GM21786 (cell line): ENCODE measurements around the gene MDN1.
"Not testable (repeated sequence)": the region's sequence is repeated elsewhere in the genome, so short reads cannot be mapped to it uniquely, and the experiment has no call there.

Experiments
- ATAC-seq: cut with Tn5 transposase; IDR thresholded peaks from one replicate; pipeline ENCODE4 v1.9.1; 2021; ENCODE audit not compliant: unreplicated experiment

Gene MDN1, protein sequence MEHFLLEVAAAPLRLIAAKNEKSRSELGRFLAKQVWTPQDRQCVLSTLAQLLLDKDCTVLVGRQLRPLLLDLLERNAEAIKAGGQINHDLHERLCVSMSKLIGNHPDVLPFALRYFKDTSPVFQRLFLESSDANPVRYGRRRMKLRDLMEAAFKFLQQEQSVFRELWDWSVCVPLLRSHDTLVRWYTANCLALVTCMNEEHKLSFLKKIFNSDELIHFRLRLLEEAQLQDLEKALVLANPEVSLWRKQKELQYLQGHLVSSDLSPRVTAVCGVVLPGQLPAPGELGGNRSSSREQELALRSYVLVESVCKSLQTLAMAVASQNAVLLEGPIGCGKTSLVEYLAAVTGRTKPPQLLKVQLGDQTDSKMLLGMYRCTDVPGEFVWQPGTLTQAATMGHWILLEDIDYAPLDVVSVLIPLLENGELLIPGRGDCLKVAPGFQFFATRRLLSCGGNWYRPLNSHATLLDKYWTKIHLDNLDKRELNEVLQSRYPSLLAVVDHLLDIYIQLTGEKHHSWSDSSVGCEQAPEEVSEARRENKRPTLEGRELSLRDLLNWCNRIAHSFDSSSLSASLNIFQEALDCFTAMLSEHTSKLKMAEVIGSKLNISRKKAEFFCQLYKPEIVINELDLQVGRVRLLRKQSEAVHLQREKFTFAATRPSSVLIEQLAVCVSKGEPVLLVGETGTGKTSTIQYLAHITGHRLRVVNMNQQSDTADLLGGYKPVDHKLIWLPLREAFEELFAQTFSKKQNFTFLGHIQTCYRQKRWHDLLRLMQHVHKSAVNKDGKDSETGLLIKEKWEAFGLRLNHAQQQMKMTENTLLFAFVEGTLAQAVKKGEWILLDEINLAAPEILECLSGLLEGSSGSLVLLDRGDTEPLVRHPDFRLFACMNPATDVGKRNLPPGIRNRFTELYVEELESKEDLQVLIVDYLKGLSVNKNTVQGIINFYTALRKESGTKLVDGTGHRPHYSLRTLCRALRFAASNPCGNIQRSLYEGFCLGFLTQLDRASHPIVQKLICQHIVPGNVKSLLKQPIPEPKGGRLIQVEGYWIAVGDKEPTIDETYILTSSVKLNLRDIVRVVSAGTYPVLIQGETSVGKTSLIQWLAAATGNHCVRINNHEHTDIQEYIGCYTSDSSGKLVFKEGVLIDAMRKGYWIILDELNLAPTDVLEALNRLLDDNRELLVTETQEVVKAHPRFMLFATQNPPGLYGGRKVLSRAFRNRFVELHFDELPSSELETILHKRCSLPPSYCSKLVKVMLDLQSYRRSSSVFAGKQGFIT (N-terminal part only)

DNA sequence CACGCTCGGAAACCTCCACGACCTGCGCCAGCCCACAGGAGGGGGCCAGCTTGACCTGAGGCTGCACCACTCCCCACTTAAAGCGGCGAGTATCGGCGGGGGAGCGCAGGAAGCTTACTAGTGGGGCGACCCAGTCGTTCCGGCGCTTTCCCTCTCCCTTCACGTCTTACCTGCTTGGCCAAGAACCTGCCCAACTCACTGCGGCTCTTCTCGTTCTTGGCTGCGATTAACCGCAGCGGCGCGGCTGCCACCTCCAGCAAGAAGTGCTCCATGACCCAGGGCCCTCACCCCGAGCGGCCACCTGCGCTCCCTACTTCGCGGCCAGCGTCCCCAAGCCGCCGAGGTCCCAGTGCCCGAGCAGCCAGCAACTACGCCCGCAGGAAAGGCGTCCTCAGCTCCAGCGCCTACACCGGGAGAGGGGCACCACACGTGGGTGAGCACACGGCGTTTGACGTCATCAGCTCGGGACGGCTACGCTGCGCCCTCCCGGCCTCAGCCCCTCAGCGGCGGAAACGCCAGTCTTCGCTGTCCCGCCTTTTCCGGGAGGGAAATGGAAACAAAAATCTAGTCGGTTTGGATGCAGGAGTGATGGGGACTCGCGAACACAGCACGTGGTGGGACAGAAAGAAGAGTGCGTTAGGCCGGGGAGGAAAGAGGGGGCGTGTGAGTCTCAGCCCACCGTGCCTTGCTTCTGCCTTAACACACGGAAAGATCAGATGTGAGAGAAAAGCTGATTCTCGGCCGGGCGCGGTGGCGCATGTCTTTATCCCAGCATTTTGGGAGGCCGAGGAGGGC, at the start of gene MDN1:
Gene MDN1, minus strand, starts transcription at position 459 of the 795 bp plus-strand sequence. Its CDS starts 187 bp downstream, at position 272.
- ATAC-seq, result peak; percentile 97

DNA sequence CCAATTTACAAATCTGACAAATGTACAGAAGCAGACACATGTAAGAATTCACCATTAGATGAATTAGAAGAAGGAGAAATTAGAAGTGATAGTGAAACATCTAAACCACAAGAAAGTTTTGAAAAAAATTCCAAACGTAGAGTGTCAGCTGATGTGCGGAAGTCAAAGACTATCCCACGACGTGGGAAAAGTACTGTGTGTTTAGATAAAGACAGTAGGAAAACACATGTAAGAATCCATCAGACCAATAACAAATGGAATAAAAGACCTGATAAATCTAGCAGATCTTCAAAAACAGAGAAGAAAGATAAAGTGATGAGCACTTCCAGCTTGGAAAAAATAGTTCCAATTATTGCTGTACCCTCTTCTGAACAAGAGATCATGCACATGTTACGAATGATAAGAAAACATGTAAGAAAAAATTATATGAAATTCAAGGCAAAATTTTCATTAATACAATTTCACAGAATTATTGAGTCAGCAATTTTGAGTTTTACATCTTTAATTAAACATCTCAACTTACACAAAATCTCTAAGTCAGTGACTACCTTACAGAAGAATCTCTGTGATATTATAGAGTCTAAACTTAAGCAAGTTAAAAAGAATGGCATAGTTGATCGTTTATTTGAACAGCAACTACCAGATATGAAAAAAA, 46.6 kb upstream of the MDN1 start:
- ATAC-seq, result no peak

DNA sequence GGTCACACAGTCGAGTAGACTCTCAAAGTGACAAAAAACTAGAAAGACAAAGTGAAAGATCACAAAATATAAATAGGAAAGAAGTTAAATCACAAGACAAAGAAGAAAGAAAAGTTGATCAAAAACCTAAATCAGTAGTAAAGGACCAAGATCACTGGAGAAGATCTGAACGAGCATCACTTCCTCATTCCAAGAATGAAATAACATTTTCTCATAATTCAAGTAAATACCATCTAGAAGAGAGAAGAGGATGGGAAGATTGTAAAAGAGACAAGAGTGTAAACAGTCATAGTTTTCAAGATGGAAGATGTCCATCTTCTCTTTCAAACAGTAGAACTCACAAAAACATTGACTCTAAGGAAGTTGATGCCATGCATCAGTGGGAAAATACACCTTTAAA, 43.1 kb upstream of the MDN1 start:
- ATAC-seq, result peak; percentile 7

DNA sequence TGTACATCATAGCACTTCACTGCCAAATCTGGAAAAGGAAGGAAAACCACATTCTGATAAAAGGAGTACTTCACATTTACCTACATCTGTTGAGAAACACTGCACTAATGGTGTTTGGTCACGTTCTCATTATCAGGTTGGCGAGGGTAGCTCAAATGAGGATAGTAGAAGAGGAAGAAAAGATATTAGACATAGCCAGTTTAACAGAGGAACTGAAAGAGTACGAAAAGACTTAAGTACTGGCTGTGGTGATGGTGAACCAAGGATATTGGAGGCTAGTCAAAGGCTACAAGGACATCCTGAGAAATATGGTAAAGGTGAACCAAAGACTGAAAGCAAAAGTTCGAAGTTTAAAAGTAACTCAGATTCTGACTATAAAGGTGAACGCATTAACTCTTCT, 42.7 kb upstream of the MDN1 start:
- ATAC-seq, result peak; percentile 84

DNA sequence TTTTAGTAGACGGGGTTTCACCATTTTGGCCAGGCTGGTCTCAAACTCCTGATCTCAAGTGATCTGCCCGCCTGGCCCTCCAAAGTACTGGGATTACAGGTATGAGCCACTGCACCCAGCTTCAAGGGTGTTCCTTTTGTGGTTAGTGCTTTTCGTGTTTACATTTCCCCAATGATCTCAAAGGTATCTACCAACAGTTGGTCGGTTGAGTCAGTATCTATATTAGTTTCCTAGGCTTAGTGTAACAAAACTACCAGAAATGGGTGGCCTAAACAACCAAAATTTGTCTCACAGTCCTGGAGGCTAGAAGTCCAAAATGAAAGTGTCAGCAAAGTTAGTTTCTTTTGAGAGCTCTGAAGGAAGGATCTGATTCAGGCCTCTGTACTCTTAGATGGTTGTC, 40.1 kb upstream of the MDN1 start:
- peak; percentile 51 for ATAC-seq

DNA sequence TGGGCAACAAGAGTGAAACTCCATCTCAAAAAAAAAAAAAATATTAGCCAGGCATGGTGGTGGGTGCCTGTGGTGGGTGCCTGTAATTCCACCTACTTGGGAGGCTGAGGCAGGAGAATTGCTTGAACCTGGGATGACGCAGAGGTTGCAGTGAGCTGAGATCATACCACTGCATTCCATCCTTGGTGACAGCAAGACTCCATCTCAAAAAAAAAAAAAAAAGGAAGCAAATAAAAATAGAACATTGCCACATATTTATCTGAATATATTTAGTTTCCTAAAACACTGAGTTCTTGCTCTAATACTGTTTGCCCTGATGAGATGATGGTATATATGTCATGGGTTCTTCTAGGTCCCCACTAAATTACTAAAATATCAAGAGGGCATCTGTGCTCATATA, 38.4 kb upstream of the MDN1 start:
- ATAC-seq, result no peak

DNA sequence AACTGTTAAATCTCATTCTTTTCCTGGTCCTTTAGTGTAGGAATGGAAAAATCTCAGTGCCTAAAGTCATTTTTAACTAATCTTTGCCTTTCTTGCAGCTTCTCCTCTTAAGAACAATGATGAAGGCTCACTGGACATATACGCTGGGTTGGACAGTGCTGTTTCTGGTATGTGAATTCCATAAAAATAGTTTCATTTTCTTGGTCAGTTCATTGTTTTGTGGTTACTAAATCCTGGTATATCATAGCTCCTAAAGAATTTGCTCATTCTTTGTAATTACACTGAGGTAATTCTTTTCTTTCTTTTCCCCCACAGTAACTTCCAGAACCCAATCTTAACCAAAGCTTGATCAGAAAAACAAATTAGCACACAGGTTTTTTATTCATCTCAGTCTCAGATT, 33.5 kb upstream of the MDN1 start:
- no peak for ATAC-seq

DNA sequence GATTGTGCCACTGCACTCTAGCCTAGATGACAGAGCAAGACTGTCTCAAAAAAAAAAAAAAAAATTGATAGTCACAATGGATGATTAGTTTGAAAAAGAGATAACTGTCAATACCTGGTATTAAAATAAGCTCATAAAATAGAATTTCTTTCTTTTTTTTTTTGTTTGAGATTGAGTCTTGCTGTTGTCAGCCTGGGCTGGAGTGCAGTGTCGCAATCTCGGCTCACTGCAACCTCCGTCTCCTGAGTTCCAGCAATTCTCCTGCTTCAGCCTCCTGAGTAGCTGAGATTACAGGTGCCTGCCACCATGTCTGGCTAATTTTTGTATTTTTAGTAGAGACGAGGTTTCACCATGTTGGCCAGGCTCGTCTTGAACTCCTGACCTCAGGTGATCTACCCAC, 27.9 kb upstream of the MDN1 start:
- not testable (repeated sequence) for ATAC-seq

DNA sequence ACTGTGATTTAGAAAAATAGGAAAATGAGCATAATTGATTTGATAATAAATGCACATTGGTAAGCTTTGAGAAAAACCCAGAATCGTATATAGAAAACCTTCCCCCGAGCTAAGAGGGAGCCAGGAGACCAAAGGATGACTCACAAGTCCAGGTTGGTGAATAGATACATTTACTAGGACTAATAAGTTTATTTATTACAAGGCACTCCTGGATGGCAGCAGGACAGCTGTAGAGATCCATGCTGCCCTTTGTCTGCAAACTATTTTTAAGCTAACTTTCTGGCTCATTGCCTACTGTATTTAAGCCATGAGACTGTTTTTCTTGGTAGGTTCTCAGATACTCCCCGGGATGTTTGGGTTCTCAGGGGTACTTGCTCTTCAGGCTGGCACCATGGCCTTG, 23.5 kb upstream of the MDN1 start:
- ATAC-seq, result no peak

DNA sequence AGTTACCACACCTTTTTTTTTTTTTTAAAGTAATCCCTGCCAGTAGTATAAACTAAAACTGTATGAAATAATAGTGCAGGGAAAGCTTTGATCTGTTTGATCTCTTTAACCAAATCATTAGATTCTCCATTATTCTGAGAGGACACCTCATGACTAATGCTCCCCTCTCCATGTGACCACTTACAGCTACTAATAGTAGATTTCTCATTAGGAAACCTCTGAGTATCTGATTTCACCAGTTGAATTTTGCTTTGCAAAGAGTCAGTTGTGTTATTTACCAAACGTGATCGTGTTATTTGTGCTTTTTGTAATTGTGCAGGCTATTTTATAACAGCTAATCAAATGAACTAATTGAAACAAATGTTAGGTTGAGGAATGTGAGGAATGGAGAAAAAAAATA, 22.6 kb upstream of the MDN1 start:
- no peak for ATAC-seq

DNA sequence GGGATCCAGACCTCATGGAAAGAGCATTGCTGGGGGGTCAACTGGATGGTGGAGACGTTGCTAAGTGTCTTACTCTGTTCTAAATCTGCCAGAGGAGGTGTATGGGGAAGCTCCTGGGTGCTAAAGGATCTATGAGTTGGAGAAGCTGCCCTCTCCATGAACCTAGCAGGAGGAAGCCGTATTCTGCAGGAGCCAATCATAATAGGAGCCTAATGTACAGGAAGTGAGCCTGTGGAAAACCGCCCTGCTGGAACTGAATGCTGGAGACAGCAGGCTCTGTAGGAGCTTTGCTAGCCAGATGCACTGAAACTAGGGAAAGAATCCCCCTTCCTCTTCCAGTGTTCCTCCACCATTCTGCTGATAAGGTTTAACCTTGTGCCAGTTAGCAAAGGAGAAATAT, 20.9 kb upstream of the MDN1 start:
- ATAC-seq, result no peak

DNA sequence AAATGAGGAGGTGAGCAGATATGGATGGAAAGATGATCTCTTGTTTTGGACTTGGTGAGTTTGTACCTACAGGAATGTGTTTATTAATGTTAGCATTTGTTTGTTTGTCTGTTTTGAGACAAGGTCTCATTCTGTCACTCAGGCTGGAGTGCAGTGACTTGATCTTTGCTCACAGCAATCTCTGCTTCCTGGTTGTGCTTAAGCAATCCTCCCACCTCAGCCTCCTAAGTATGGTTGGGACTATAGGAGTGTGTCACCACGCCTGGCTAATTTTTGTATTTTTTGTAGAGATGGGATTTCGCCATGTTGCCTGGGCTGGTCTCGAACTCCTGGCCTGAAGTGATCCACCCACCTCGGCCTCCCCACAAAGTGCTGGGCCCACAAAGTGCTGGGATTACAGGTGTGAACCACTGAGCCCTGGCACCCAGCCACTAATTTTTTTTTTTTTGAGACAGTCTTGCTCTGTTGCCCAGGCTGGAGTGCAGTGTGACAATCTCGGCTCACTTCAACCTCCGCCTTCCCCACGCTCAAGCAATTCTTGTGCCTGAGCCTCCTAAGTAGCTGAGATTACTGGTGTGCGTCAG, 17.1 kb upstream of the MDN1 start:
- no peak for ATAC-seq

DNA sequence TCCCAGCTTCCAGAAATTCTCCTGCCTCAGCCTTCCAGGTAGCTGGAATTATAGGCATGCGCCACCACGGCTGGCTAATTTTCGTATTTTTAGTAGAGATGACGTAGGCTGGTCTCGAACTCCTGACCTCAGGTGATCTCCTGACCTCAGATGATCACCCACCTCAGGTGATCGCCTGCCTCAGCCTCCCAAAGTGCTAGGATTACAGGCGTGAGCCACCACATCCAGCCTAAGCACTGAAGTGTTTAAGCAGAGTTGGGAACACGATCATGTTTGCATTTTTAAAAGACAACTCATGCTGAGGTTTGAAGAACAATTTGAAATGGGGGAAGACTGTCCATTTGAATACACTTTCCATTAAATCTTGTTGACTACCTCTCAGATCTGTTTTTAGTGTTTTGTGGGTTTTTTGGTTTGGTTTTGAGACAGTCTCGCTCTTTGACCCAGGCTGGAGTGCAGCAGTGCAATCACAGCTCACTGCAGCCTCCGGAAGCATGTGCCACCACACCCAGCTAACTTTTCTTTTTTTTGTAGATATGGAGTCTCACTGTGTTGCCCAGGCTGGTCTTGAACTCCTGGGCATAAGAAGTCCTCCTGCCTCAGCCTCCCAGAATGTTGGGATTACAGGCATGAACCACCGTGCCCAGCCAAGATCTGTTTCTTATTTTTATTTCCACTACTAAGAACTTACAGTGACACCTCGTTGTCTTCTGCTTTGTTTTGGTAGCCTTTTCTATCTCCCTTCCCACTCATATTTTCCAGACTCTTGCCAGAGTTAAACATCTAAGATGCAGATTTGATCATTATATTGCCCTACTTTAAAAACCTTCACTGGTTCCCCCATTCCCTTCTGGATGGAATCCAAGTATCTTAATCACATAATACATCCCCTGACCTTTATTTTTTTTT, 15.5 kb upstream of the MDN1 start:
- peak; percentile 96 for ATAC-seq

DNA sequence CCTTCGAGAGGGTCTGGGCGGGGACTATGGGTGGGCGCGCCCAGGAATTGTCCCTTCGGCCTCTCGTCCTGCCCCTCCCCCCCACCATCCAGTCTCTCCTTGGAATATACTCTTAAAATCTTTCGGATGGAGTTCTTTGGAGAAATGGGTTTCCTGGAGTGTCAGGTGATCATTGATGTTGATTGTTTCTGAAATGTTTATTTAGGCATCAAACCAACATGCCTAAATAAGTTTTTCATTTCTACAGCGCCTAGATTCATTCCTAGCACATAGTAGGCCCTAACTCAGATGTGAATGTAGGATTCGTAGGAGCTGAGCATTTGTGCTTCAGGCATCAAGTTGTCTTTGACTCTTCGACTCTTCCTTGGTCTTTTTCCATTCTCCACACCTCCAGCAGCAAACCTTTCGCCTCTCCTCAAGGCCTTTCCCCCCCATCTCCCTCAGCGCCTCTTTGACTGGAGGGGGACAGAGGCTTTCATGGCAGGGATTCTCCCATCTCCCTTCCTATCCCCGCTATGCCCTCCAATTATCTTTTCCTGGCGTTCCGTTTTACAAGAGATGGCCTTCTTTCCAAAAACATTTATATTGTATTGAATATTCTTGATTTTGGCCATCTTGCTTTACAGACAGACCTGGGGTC, 10.7 kb upstream of the MDN1 start:
- no peak for ATAC-seq

DNA sequence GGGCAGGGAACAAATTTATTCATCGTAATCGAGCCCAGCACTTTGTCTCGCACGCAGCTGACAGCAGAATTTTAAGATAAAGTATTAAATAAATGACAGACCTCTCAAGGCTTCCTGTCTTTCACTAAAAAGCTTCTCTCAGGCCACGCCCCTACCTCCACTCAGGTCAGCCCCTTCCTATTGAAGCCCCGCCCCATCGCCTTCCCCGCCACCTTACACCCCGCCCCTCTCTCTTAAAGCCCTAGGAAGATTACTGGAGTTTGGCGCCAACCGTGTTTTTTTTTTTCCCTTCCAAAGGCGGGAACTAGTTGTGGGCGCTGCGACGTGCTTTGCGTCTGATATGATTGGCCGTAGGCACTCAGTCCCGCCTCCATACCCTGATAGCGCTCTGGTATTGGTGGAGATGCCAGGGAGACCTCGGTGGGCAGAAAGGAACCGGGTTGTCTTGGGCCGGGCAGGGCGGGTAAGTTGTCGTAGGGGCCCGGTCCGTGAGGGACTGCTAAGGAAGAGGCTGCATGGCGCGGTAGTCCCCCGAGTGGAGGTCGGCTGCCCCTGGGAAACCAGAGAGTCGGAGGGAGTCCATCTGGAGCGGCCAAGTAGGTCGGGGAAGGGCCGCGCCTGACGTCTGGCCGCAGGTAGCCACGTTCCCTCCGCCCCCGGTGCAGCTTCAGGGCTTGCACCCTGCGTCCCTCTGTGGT, 10.0 kb upstream of the MDN1 start, which contains the start of gene CASP8AP2:
Gene CASP8AP2, plus strand, starts transcription at position 409 of the 698 bp plus-strand sequence.
- peak; percentile 98 for ATAC-seq

DNA sequence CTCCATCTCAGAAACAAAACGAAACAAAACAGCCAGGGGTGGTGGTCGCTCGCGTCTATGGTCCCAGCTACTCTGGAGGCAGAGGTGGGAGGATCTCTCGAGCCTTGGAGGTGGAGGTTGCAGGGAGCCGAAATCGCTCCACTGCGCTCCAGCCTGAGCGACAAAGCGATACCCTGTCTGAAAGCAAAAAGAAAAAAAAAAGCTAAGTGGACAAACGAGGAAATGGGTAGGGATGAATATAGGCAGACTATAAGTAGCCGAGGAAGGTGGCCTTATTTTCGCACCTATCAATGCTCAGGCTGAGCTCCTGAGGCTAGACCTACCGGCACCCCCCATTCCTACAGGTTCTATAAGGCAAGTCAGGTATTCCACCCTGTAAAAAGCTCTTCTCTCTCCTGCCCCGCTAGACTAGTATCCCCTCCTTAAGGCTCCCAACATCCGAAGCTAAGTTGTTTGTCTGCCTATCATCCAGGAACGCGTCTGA, 9.4 kb upstream of the MDN1 start:
- peak; percentile 34 for ATAC-seq

DNA sequence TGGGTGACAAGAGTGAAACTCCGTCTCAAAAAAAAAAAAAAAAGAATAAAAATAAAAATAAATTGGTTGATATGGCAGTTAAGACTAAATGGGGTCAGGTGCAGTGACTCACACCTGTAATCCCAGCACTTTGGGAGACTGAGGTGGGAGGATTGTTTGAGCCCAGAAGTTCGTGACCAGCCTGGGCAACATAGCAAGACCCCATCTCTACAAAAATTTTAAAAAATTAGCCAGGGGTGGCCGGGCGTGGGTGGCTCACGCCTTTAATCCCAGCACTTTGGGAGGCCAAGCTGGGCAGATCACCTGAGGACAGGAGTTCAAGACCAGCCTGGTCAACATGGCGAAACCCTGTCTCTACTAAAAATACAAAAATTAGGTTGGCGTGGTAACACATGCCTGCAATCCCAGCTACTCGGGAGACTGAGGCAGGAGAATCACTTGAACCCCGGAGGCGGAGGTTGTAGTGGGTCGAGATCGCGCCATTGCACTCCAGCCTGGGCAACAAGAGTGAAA, 8.9 kb upstream of the MDN1 start:
- ATAC-seq, result not testable (repeated sequence)
